NOMO-1 (cell line): ENCODE results near the gene FSIP1.

Experiments used
- DNase-seq, 2 experiments: peaks; one replicate each; lab custom pipeline; 2025; ENCODE audit not compliant: unreplicated experiment in 2 of 2; lab: John Stamatoyannopoulos, UW

Gene FSIP1

DNA sequence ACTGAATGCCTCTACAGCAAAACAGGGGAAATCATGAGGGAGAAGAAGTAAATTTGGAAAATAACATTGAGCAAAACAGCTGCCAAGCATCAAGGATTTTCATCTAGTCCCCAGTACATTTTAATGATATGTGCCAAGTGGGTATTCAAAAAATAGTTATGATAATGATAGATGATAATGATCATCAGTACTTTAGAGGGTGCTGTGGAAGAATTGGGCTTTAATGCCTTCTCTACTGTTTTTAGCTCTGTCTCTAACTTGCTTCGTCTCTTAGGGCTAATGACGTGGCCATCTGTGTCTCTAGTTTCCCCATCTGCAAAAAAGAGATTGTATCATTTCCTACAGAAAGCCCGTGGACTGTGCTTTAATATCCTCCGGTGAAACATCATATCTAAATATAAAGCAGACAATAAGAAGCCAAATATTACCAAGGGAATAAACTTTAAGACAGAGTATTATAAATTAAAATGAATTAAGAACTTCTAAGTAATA is 10.2 kb upstream of the FSIP1 start:
- no peak for DNase-seq

DNA sequence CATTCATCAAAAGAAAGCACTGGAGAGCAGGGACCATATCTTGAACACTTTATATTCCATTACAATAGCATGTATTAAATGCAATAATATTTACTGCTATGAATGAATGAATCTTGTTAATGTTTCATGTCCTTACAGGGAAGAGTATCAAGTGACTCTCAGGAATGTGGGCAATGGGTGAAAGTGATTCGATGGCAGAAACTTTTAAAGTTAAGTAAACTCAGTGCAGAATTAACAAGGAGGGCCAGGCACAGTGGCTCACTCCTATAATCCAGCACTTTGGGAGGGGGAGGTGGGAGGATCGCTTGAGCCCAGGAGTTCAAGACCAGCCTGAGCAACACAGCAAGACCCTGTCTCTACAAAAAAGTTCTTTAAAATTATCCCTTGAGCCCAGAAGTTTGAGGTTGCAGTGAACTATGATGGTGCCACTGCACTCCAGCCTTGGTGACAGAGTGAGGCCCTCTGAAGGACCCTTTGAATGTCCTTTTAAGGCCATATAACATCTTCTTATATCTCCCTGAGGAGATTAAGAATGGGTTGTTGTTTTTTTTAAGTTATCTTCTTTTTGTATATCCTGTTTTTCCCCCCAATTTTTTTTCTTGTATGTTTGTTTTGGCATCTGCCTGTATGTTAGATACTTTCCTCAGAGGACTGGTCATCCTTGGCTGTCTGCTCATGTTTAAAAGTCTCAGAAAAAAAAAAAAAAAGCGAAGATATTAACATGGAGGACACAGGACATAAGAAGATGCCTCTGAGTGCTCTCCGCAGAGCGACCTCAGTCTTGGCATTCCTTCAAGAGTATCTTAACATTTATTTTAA is 9.6 kb upstream of the FSIP1 start:
- DNase-seq: no peak

DNA sequence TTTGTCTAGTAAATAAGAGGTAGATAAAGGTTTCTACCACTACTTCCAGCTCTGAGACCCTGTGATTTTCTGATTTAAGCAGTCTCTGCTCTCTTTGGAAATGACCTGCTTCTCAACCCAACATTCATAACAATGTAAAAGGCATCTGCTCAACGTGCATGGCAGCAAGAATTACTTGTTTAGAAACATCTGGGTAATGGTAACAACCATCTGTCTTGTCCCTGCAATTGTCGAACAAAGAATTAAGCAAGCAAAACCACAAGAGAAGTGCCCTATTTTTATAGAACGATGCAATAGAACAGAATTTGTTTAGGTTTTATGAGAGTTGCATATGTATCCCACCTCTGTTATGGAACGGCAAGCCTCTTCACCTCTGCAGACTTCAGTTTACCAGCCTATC is 7.1 kb upstream of the FSIP1 start:
- peak in 1 of 2 experiments; percentile 41 for DNase-seq

DNA sequence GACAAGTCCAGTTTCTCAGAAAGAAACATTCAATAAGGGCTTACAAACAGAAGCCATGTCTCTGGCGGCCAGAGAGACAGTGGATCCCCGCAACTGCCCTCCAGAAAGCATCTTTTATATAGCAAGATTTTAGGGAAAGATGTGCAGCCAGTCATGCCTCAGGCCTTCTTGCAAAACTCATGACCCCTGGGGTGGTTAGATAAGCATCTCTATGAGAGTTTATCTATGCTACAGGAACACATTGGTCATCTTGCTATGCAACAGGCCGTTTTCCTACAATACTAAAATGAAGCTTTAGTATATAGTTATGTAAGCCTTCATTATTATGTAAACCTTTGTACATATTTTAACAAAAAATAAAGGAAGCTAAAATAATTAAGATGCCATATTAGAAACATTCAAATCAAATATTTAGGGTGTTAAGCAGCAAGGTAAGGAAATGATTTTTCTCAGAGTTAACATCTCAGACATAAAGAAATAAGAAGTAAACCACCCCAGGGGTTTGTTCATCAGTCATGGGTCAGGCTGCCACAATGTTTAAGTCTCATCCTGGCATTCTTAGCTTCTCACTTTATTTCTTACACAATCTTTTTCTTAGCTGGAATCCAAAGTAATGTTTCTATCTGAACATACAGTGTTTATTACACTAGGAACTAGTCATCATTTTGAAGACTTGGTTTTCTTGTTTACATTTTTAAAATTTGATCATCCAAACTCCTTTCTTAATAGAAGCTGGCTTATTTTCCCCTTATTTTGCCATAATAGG is 6.3 kb upstream of the FSIP1 start:
- no peak for DNase-seq

DNA sequence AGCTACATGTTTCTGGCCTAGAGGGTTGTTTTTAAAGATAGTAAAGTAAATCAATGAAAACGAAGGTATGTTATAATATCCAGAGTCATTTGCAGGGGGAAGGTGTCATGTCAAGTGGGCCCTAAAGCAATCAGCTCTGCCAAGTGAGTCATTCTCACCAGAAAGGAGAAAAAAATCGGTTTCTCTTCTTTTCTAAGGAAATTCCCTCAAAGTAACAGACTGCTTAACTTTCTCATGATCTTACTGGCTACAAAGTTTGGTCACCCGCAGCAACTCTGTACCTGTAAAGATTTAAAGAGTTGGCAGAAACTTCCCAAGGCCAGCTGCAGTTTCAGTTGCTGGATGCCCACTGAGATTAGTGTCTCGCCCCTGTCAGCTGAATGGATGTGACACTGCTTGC is 5.5 kb upstream of the FSIP1 start:
- no peak for DNase-seq

DNA sequence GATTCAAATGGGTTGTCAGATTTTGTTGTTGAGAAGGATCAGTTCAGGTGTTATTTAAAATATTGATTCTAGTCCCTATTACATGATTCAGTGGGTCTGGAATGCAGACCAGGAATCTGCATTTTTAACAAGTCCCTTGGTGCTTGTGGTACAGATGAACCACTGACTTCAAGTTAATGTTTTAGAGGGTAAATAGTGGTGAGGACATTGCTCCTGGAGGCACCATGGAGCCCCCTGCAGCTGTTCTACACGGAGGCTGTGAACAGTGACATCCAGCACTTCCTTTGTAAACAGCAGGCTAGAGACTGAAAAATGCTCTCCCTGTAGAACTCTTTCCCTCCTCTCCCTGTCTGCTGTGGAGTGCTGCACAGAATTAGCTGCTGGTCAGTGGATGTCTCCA is 4.8 kb upstream of the FSIP1 start:
- DNase-seq: no peak

DNA sequence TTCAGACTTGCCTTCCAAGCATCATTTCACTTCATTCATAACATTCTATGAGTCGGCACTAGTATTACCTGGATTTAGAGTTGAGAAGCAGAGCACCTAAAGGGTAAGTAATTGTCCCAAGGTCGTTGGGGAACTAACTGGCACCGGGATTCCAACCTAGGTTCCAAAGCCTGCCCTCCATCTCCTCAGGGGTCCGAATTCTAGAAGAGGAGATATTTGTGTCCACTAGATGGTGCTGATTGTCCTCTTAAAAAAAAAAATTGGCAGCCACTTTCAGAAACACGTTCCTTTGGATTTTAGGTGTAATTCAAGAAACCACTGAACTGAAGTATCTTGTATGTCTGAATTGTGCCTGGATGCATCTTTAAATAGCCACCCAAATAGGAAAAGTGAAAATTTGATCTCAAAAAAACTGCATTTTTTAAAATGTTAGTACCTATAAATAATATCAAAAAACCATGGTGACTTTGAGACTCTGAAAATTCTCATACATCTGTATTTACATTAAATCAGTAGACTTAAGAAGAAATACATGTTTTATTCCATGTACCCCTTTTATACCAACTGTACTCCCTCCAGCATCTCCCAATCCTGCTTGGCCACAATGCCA is 3.9 kb upstream of the FSIP1 start:
- DNase-seq: peak; percentile 52

DNA sequence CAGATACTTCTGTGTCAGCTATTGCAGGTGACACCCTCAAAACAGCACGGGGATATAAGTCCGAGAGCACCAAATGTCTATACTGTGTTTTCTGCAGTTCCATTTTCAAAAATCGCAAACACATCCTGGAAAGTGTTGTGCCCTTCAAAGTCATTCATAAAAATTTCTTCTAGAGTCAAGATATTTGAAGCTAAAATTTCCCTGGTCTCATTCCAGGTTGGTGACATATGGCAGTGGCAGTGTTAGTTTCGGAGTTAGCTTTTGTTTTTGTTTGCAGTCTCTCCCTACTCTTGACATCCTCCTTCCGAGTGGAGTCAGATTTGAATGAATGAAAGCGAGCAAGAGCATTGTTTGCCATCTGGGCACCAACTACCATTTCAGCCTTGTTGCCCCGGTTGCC is 3.2 kb upstream of the FSIP1 start:
- DNase-seq: no peak

DNA sequence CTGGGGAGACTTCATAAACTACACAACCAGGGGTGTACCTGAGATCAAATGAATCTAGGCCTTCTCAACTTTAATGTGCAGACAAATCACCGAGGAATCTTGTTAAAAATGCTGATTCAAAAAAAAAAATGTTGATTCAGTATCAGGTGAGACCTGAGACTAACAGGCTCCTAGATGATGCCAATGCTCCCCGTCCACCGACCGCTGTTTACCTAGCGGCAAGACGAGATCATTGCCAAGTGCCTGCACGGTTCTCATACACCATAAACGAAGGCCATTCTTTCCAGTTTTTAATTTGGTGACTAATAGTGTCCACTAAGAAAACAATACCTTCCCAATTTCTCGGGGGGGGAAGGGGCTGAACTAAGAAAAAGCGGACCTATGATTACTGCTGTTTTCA is 2.5 kb upstream of the FSIP1 start:
- no peak for DNase-seq

DNA sequence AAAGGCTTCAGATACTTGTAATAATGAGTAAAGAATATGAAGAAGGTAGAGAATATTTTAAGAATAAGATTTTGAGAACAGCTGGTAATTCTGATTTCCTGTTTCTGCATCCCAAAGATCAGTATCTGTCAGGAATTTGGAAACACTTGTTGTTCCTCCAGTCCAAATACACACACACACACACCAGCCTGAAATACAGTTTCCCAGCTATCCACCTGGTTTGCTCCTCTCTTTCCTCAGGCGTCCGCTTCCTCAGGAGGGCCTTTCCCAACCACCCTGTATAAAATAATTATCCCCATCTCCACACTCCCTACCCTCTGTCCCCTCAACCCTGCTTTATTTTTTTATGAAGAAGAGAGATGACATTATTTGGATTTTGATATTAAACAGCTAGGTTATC is 2.0 kb upstream of the FSIP1 start:
- no peak for DNase-seq

DNA sequence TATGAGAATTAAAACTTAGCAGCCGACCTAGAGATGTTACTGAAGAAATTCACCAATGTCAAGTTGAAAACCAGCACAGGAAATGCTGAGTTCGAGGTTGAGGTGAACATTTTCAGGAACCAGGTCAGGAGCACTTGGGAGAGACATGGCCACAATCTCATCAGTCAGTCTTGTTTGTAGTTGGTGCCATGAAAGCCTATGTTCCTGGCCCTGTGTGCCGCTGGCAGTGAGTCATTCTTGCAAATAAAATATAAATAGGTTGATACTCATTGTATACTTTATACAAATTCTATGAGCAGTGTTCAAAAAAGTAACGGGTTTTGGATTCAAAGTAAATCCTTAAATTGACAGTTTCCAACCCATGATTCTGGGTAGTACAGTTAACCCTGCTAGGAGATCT is 1.5 kb upstream of the FSIP1 start:
- no peak for DNase-seq

DNA sequence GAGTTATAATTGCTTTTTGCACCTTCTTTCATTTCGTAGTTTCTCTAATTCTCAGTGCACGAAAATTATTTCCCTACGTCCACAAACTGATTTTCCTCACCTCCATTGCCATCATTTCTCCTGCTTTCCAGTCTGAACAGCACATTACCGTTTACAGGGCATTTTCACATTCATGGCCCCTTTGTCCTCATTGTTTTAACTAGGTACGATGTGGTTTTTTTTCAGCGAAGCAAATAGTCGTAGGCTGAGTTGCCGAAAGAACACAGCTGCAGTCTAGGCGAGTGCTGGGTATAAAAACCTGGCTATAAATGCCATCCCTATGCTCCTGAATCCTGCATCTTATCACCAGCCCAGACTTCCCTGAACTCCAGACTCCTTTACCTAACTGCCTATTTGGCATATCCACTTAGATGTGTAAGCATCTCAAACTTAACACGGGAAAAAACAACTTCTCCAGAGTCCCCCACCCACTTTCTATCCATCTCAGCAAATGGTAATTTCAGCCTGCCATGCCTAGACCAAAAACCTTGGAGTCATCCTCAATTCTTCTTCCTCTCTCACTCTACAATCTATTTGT is 691 bp upstream of the FSIP1 start:
- DNase-seq: no peak

DNA sequence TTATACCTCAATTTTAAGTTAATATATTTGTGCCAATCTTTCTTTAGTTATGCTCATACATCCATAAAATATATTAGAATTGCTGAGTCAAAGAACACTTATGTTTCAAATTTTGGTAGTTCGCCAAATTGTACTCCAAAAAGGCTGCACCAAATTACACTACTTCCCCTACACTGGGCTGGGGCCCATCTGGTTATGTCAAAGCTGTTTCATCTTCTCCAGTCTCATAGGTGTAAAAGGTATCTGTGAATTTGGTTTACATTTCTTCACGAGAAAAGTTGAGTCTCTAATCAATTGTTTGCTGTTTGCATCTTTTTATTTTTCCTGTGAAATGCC is 706 bp downstream of the FSIP1 start:
- peak in 1 of 2 experiments; percentile 35 for DNase-seq

DNA sequence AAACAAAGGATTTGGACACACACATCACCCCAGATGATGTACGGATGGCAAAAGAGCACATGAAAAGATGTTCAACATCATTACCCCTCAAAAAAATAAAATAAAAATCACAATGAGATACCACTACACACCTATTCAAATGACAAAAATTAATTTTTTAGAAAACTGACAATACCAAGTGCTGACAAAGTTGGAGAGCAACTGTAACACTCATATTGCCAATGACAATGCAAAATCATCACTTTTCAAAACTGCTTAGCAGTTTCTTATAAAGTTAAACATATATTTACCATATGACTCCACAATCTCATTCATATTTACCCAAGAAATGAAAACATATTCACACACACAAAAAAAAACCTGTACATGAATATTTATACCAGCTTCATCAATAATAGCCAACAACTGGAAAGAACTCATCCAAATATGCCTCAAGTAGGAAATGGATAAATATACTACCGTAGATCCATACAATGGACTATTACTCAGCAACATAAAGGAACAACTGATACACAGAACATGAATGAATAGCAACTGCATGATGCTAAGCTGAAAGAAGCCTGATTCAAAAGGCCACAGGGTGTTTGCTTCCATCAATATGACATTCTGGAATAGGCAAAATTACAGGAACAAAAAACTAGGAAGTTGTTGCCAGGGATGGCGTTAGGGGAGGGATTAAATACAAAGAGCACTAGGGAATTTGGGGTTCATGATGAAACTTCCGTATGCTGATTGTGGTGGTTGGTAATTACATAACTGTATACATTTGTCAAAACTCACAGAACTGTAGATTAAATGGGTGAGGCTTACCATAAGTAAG is 1.3 kb downstream of the FSIP1 start:
- DNase-seq: no peak

DNA sequence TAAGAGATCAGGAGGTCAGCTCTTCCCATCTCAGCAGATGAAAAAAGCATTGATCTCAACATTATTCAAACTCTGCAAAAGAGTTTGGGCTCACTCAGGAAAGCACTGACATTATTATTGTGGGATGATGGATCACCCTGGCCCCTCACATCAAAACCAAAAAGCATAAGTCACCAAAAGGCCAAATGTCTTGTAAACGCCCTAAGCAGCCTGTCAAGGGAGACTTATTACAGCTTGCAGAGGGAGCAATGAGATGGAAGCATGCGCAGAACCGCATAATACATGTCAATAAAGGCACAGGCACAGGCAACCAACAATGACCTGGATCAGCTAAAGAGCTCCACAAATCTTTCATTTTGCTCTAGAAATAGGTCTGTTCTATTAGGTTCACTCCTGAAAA is 4.6 kb downstream of the FSIP1 start:
- no peak for DNase-seq

DNA sequence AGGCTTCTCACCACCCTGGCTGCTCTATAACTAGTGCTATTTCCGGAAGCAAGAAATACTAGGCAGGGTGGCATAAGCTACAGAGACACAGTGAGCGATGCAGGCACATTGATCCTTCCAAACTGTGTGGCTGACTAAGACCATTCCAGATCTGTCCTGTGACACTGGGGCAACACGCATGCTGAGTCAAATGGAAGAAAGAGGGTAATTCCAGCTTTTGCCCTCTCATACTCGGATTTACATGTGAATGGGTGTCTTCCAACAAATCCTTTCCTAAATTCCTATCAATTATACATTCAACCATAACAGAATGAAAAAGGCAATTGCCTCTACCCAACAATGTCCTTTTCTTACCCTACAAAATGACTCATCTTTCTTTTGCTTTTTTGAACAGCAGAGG is 5.1 kb downstream of the FSIP1 start:
- no peak for DNase-seq

DNA sequence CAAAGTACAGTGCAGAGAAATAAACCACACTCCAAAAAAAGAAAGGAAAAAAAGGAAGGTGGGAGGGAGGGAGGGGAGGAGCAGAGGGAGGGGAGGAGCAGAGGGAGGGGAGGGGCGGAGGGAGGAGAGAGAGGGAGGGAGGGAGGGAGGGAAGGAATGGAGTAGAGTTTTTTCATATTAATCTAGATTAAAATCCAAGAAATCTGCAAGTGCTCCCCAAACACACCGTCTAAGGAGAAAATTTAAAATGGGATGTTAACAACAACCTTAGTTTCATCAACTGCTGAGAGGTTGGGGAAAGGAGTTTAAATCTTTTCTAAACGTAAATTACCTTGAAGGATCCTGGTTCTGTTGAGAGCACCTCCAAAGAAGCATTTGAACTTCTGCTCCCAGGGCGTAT is 6.6 kb downstream of the FSIP1 start:
- no peak for DNase-seq

DNA sequence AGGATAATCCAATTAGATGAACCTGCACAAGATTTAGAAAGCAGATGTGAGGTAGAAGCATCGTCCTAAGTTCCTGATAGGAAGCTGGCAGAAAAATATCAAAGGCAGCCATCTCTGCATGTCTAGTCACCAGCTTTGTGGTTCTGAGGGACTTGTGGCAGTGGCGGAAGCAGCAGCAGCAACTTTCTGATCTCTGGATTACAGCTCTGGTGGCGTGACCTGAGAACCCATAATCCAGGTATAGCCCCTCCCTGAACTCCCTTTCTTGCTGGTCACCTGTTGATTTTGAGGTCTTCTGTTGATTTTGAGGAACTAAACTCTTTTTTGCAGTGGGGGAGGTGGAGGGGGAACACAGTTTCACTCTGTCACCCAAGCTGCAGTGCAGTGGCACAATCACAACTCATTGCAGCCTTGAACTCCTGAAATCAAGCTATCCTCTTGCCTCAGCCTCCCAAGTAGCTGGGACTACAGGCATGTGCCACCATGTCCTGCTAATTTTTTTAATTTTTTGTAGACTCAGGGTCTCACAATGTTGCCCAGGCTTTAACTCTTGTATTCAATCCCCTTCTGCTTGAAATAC is 7.9 kb downstream of the FSIP1 start:
- no peak for DNase-seq

DNA sequence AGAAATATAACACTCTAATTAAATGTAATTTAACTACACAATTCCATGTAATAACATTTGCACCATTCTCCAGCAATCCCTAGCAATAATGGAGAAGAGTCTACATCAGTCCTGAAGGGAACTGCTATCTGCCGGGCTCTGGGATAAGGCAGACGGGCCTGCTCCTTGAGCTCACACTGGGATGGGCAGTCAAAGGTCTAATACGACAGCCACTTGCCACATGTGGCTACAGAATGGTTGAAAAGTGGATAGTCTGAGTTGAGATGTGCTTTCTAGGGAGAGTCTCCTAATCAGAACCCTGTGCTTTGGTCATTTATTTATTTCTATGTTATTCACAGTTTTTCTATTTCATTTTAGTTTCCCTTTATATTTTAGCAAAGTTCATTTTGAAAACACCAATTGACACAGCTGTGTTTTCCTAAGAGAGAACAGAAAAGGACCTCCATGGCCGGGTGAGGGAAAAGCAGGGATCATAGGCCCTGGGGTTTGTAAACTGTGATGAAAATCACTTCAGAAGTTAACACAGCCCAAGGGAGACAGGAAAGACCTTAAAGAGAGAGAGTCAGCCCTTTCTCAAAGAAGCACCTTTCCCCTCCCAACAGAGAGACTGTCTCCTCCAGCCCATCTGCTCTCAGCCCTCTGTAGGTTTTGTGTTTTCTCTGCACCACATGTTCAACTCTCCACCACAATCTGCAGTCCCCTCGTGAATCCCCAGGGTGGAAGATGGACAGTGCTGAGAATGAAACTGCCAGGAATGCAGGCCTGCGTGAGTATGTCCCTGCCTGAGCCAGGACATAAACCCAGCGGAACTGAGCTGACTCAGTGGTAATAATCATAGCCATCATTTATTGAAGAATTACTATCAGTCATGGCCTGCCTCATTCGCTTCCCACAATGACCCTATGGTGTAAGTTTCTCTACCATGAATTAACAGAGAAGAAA is 11.6 kb downstream of the FSIP1 start:
- no peak for DNase-seq
